NAMALWA (cell line): Measurements from ENCODE around the gene MAP4K4.
A peak's percentile ranks its signal among the peaks of the same experiment; 100 is the strongest.

ENCODE experiments used
- DNase-seq: peaks from one replicate; pipeline ENCODE4 v3.0.0-alpha.2; 2015; ENCODE audit warnings: low spot score

MAP4K4 gene

GRCh38 chr2:101723371-101724124, 26.0 kb downstream of the MAP4K4 start:
- no peak for DNase-seq

GRCh38 chr2:101724125-101724474, 26.6 kb downstream of the MAP4K4 start:
- no peak for DNase-seq

GRCh38 chr2:101725038-101725437, 27.5 kb downstream of the MAP4K4 start:
- DNase-seq = no peak

GRCh38 chr2:101725515-101726192, 28.1 kb downstream of the MAP4K4 start:
- peak; percentile 16 for DNase-seq

GRCh38 chr2:101728865-101729264, 31.4 kb downstream of the MAP4K4 start:
- no peak for DNase-seq

DNA sequence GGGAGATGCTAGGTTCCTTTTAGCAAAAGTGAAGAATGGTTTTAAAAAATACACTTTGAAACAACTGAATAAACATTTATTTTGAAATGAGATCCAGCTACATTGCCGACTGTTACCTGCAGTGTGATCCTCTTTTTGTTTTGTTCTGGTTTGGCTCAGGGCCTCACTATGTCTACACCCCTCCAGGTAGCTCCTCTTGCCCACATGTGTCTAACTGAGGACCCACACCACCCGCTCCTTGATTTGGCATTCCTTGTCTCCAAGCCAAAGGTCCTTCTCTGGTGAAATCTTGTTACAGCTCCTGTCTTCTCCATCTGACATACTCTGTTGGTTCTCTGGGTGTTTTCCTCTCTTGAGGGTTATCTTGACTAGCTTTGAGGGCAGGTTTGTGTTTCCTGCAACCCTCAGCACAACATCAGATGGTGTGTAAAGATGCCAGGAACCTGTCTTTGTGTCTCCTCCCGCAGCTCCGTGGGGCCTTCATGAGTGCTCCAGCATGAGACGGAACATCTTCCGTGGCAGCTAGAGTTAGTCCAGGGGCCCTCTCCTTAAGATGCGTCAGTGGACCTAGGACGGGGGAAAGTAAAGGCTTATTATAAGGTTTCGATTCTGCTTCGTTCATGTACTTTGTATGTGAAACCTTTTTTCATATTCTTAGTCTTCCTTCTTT, 32.1 kb downstream of the MAP4K4 start:
- DNase-seq = no peak

- DNase-seq = no peak
These were observed 33.9 kb downstream of the MAP4K4 start for GRCh38 chr2:101731221-101732054.

- no peak for DNase-seq
These were observed 34.7 kb downstream of the MAP4K4 start for GRCh38 chr2:101732199-101732598.

DNA sequence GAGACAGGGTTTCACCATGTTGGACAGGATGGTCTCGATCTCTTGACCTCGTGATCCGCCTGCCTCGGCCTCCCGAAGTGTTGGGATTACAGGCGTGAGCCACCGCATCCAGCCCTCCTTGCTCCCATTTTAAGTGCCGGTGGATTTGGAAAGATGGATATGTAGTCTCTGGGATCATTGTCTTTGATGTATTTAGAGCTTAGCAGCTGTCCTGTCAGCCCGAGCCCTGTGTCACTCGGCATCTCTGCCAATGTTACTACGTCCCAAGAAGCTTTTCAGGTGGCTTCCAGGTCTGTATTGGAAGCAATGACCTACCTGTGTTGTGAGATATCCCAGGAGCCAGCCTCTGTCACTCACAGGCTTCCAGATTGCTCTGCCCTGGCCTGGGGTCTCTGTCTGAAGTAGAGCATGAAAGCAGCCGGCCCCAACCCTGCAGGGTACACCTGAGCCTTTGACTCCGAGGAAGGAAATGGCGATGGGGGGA, 35.3 kb downstream of the MAP4K4 start:
- no peak for DNase-seq

DNA sequence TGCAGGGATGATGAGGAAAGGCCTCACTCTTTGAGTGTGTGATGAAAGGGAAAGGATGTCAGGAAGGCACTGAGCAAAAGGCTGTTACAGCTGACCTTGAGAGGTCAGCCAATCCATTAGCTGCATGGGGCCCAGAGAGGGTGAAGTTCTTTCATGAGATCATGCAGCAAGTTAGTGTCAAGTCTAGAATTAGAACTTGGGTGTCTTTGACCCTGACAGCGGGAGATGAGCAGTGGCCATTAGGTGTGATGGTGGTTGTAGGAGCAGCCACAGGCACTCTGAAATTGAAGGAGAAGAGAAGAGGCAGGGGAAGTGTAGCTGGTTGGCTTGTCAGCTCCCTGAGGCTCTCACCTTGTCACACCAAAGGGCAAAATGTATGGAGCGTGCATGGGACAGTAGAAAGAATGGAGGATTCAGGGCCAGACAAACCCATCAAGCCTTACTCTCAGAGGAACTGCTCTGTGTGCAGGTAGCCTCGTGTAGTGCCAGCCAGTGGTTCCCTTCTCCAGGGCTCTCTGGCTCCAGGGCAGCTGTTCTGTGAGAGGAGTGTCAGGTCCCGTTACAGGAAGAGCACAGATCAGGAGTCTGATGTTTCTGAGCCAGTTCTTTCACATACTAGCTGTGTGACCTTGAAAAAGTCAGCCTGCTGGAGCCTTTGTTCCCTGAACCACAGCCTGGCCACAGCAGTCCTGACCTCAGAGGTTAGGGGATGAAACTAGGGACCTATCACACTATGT, 35.9 kb downstream of the MAP4K4 start:
- DNase-seq = no peak

DNA sequence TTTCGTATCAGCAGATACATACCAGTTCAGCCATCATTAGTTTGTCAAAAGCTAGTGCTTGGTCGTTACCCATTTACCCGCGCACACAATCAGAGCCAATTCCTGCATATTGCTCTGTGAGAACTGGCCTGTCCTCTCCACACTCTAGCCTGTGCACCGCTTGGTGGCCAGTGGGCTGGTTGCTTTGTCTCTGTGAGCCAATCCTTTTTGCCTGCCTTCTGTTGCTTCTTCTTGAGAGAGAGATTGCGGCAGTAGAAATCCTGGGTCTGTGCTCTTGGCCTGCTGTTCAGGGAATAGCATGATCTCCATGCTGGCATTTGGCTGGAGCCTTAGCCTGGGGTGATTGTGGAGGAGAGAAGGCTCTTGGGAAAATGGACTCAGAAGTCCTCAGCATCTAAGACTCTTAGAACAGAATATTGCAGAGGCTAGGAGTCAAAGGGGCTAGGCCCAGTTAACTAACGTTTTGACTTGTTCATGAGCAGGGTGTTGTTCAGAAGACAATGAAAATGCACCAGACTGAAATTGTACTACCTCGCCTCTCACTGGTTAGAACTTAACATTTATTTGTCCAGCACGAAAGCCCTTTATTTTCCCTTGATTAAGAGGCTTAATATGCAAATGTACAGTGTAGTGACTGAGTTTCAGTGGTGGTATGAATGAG, 37.1 kb downstream of the MAP4K4 start:
- no peak for DNase-seq

GRCh38 chr2:101735166-101735533, 37.6 kb downstream of the MAP4K4 start:
- DNase-seq = no peak

DNA sequence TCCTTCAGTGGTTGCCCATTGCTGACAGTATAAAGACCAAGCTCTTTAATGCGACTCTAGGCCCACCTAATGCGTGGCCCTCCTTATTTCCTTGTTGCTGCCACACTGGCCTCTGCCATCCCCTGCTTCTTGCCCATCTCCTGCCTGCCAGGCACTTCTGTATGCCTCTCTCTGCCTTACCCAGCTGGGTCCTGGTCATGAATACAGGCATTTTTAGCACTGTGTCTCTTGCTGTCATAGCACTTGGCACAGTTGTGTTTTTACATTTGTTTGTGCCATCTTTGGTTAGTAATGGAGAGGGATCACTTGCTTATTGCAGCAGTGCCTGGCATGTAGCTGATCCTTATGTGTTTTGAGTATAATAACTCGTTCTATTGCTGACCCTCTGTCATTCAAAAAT, 38.7 kb downstream of the MAP4K4 start:
- DNase-seq = no peak

DNA sequence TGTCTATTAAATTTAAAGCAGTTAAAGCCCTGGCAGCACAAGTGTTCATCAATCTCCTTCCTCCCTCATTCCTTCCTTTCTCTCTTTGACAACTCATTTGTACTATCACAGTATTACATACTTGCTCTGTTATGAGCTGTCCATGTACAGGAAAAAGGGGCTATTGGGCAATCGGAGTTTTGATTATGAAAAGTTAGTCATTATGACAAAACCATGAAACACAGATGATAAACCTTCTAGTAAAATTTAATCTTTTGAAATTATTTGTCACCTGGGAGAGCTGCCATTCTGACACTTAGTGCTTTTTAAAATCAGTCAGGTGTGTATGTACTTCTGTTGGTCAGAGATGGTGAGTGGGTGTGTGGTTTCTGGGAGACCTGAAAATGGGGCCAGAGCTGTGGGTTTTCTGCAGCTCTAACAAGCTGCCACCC, 39.4 kb downstream of the MAP4K4 start:
- DNase-seq = no peak

GRCh38 chr2:101737478-101738255, 40.2 kb downstream of the MAP4K4 start:
- DNase-seq = no peak

- no peak for DNase-seq
These were observed 41.1 kb downstream of the MAP4K4 start for GRCh38 chr2:101738649-101739048.

DNA sequence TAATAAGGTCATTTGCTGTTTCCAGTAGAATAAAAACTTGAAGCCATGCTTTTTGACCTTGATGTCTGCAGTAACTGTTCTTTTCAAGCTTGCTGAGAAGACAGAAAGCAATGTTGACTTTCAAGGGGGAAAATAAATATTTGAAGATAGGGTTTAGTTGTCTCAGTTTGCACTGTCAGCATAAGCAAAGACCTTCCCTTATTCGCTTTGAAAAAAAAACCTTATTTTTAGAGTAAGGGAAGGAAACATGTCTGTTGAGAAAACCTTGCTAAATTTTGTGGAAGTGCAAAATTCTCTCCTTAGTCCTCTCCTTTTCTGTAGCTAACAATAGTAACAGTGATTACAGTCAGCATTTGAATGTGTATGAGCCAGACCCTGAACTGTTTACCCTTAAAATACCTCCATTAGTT, 43.1 kb downstream of the MAP4K4 start:
- no peak for DNase-seq

- DNase-seq = no peak
These were observed 44.4 kb downstream of the MAP4K4 start for GRCh38 chr2:101741775-101742520.

- no peak for DNase-seq
These were observed 45.0 kb downstream of the MAP4K4 start for GRCh38 chr2:101742547-101742946.
